Smooth muscle cell of the coronary artery (primary cell): ENCODE data around the gene ASAP3. TPM values are rescaled to one million over a fixed set of nuclear protein-coding genes. Genes with fewer than 3 reads are reported as not detected.

ENCODE experiments used
- total RNA-seq: library from RNA; depleted of rRNA; stranded (reverse); fragments of >200 nt; gene quantifications from 2 replicates; pipeline ENCODE4 v1.2.3, GENCODE V29; 2014; ENCODE audit warnings: low replicate concordance

ASAP3 gene
- total RNA-seq = 22.6 and 83.3 TPM in 2 replicates

GRCh38 chr1:23483321-23484252 is at the start of gene ASAP3:
TSS of gene ASAP3 (minus strand) at chr1:23484179. CDS start at chr1:23484133, 46 bp downstream.

DNA sequence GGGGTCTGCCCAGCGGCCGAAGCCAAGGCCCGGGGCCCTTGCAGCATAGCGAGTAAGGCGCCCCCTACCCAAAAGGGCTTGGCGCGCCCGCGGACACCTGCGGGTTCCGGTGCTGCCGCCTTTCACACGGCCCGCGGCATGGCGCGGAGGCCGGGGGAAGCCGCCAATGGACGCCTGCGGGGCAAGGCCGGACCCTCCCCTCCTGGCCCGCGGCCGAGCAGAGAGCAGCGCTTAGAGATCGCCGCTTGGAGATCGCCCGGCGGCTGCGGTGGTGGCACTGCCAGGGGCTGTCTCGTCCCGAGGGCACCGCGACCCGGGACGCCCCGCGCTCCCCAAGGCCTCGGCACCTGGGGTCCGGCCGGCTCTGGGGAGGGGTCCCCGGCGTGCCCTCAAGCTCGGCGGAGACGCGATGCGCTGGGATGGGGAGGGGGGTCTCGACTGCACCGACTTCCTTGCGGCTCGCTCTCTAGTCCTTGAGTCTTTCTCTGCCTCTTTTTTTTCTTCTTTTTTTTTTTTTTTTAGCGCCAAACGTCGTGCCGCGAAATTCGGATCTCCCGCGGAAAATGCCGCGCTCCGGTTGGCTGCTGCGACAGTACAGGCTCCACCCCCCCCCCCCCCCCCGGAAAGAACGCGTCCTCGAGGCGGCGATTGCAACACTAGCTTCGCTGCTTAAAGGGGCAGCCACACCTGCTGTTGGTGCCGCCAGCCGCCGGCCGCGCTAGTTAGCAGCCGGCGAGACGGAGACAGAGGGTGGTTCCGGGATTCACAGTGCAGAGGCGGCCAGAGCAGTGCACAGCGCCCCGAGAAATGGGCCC is 47.0 kb upstream of the ASAP3 start, which contains the start of gene E2F2:
E2F2 (minus strand) TSS at position 487 of the 815 bp plus-strand sequence; CDS start at position 47, 440 bp downstream.

DNA sequence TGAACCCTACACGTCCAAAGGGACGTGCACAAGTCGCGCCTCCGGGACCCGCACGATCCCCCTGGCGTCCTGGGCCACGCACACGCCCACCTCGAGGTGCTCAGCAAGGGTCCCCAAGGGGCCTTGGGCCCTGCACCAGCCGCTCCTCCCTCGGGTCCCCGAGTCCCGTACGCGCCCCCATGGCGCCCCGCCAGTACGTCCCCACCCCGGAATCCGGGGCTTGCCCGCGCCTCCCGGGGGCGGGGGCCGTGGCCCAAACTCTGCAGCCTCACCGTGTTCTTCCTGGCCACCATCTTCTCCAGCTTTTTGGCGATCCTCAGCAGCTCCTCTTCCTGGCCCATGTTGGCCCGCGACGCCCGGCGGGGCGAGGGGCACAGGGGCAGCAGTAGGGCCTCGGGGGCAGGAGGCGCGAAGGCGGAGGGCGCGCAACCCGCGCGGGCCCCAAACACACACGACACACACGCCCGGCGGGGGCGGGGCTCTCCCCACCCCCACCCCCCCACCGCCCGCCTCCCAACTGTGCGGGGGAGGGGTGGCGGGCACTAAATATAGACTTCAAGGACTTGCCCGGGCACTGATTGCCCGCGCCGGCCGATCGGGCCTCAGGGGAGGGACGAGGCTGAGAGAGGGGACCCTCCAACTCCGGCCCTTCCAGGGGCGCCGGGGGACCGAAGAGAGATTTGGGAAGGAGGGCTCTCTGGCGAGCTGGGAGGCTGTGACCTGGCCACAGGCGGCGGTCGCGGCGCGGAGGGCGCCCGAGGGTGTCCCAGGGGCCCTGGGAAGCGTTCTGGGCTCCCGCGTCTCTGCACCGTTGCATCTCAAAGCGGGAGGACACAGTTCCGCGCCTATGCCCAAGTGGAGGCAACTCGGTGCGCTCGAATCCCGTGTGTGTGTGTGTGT is 59.4 kb downstream of the ASAP3 start, which contains the start of gene TCEA3:
TCEA3 (minus strand) TSS at position 456 of the 900 bp plus-strand sequence; CDS start at position 341, 115 bp downstream.

Other genes with a start within 250 kb of the ASAP3 start
- gene HNRNPR, start 139.9 kb downstream of the ASAP3 start, total RNA-seq = 94.8 and 106 TPM in 2 replicates
- 14.4 and 29.7 TPM in 2 replicates for gene ZNF436, start 114.3 kb downstream of the ASAP3 start, total RNA-seq
- gene TCEA3, start 59.4 kb downstream of the ASAP3 start, total RNA-seq = 6.2 and 32.6 TPM in 2 replicates
- gene E2F2, start 47.1 kb upstream of the ASAP3 start, total RNA-seq = 0.15 TPM in 1 of 2 replicates, not detected in the other
- 12.9 and 509 TPM in 2 replicates for gene ID3, start 75.3 kb upstream of the ASAP3 start, total RNA-seq
- gene RPL11, start 207.6 kb upstream of the ASAP3 start, total RNA-seq = 1,088 and 1,595 TPM in 2 replicates